GM12864 (cell line): ENCODE measurements around the gene CHP1.

Experiments used
- DNase-seq: peaks from one replicate; pipeline ENCODE4 v3.0.0-alpha.2; 2011; ENCODE audit warnings: low read depth
- H3K4me3 ChIP-seq: 2 replicates; pipeline ENCODE4 v1.5.1; 2011; ENCODE audit warnings: mild to moderate bottlenecking, low read depth, low read length, control low read depth
- TF ChIP-seq, protein P1 (sequence below): IDR thresholded peaks from 2 replicates; pipeline ENCODE4 v1.5.1; 2011; ENCODE audit warnings: low read depth, mild to moderate bottlenecking, moderate library complexity, low read length, control low read depth, inconsistent platforms; ENCODE audit errors: missing control alignments

CHP1 gene

DNA sequence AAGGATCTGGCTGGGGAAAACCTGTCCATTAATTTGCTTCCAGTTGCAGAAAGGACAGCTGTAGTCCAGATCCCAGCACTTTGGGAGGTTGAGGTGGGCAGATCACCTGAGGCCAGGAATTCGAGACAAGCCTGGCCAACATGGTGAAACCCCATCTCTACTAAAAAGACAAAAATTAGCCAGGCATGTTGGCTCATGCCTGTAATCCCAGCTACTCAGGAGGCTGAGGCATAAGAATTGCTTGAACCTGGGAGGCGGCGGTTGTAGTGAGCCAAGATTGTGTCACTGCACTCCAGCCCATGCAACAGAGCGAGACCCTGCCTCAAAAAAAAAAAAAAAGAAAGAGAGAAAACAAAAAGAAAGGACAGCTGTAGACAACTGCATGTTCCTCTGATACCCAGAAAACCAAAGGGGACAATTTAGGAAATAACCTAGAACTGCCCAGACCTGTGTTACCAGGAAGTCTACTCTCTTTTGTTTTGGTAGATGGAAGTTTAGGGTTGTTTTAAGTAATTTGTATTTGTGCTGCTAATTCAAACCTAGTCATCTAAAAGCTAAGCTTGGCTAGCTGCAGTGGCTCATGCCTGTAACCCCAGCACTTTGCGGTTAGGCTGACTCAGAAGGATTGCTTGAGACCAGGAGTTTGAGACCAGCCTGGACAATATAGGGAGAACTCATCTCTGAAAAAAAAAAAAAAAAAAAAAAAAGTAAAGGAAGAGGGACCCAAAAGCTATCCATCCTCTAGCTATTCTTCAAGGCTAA, 23.2 kb upstream of the CHP1 start:
- no peak for DNase-seq
- TF ChIP-seq, protein P1, sequence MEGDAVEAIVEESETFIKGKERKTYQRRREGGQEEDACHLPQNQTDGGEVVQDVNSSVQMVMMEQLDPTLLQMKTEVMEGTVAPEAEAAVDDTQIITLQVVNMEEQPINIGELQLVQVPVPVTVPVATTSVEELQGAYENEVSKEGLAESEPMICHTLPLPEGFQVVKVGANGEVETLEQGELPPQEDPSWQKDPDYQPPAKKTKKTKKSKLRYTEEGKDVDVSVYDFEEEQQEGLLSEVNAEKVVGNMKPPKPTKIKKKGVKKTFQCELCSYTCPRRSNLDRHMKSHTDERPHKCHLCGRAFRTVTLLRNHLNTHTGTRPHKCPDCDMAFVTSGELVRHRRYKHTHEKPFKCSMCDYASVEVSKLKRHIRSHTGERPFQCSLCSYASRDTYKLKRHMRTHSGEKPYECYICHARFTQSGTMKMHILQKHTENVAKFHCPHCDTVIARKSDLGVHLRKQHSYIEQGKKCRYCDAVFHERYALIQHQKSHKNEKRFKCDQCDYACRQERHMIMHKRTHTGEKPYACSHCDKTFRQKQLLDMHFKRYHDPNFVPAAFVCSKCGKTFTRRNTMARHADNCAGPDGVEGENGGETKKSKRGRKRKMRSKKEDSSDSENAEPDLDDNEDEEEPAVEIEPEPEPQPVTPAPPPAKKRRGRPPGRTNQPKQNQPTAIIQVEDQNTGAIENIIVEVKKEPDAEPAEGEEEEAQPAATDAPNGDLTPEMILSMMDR = no peak
- no peak overlapping the region for H3K4me3 ChIP-seq

DNA sequence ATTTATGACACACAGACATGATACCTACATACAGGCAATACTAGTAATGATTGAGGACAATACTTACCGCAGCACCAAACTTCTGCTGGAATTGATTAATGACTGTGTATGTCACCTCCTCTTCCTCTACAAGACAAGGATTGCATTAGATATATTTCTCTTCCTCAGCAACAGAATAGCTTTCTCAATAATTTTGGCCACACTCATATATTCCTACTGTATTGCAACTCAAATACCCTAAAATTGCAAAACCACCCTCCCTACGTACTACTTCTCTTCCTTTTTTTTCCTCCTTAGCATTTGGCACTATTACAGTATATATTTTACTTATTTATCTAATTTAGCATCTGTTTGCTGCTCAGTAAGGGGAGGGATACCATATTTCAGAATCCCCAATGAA, 15.4 kb upstream of the CHP1 start:
- no peak overlapping the region for H3K4me3 ChIP-seq
- DNase-seq = no peak
- TF ChIP-seq, protein P1 = no peak

DNA sequence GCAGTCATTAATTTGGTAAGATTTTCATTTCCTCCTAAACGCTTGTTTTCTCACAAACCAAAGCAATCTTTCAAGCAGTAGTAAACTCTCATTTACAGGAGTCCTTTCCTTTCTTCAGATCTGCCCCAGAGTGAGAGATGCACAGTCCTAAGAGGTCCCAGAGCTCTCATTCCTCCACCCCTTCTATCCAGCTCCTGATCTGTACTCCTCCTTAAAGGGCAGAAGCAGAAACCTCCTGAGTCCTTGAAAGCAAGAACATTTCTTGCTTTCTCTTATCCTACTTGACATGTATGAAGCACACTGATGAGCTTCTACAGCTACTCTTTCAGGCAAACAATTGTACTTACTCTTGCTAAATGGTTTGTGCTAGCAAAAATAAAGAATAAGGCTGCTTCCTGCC, 12.2 kb upstream of the CHP1 start:
- no peak for DNase-seq
- no peak overlapping the region for H3K4me3 ChIP-seq
- TF ChIP-seq, protein P1 = no peak

DNA sequence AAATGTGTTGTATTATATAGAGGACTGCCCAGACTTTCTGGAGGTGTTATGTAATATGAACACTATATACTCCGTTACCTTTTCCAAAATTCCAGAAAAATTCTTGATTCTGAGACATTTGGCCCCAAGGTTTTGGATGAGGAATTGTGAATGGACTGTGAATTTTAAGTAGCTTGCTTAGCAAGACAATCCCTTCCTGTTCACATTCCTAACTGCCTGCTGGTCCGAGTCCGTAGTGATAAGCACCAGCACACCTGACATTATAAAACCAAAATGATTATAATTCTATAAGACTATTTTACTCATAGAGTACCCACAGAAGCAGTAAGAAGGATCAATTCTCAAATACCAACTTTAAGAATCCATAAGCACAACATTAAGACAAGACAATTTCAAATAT, 11.7 kb upstream of the CHP1 start:
- TF ChIP-seq, protein P1 = no peak
- DNase-seq = no peak
- H3K4me3 ChIP-seq = no peak overlapping the region

DNA sequence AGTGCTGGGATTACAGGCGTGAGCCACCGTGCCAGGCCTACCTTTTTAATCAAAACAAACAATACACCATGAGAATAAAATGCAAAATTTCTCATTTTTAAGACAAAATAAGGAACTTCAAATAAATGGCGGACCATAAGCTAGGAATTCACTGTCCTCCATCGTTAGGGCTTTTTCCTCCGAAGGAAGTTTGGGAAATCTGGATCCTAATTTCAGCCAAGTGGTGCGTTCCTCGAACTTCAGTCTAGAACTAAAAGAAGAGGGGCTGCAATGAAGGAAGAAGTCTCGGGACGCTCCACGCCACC, 771 bp upstream of the CHP1 start:
- DNase-seq = no peak
- TF ChIP-seq, protein P1 = no peak
- peak overlapping the region; percentile 76 for H3K4me3 ChIP-seq

DNA sequence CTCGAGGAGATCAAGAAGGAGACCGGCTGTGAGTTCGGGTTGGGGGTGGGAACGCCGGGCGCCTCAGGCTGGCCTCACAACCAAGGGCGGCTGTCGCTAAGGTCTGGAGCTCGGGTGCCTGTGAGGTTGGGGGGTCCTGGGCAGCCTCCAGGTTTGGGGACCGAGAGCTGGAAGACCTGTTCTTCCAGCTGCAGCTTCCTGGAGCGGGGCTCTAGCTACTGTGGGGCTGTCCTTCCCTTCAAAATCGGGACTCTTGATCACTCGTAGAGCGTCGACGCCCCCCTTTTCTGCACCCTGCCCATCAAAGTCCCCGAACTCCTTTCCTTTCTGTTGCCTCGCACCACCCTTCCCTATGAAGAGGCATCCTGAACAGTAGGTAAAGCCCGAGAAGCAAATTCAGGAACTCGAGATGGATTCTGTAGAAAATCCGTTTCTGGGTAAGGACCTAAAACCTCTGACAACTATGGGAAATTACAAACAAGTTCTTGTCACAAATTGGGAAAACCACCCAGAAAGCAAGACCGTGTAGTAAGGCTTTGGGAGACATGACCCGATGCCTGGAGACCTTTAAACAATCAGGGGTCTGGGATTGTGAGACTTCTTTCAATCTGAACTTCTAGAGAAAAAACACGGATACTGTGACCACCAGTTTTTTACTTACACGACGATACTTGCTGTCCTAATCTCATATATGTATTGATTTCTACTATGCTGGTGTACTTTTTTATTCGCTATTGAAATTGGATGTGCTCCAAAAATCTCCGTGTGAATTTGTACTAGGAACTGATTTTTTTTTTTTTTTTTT, 556 bp downstream of the CHP1 start:
- DNase-seq = no peak
- H3K4me3 ChIP-seq = peak overlapping the region; percentile 76
- TF ChIP-seq, protein P1 = no peak
